K562 (cell line): ENCODE results near the gene SLC46A3.

ENCODE experiments used
- LEF1 ChIP-seq: fragments of 450-650 bp; IDR thresholded peaks from 2 replicates; pipeline ENCODE4 v1.6.1; 2016; ENCODE audit warnings: mild to moderate bottlenecking
- SMARCE1 ChIP-seq: fragments of 450-650 bp; IDR thresholded peaks from 2 replicates; pipeline ENCODE4 v1.7.1; 2016; ENCODE audit warnings: mild to moderate bottlenecking
- SNIP1 ChIP-seq: fragments of 450-650 bp; IDR thresholded peaks from 2 replicates; pipeline ENCODE4 v1.7.1; 2017; ENCODE audit warnings: low read depth, mild to moderate bottlenecking
- ZNF274 ChIP-seq: IDR thresholded peaks from 2 replicates; pipeline ENCODE4 v1.6.1; 2011; ENCODE audit warnings: low read depth, mild to moderate bottlenecking, low read length, moderate library complexity, borderline replicate concordance
- TF ChIP-seq, protein P1 (sequence below): sonication (generic); formaldehyde crosslinking; IDR thresholded peaks from 2 replicates; pipeline ENCODE4 v1.9.0; 2022; ENCODE audit warnings: mild to moderate bottlenecking, missing genetic modification reagents
- TF ChIP-seq, protein P2 (sequence below), 3 experiments: IDR thresholded peaks in 2 of 3; conservative IDR thresholded peaks in 1 of 3; 2 replicates each; pipeline ENCODE4 v1.5.1; 2011 to 2012; ENCODE audit warnings: low read length in 3 of 3, mild to moderate bottlenecking in 3 of 3, control low read depth in 2 of 3, improper control_type of control experiment in 1 of 3, inconsistent platforms in 1 of 3, low read depth in 1 of 3, mixed read lengths in 1 of 3, moderate library complexity in 1 of 3; ENCODE audit not compliant: insufficient read depth in 2 of 3

DNA sequence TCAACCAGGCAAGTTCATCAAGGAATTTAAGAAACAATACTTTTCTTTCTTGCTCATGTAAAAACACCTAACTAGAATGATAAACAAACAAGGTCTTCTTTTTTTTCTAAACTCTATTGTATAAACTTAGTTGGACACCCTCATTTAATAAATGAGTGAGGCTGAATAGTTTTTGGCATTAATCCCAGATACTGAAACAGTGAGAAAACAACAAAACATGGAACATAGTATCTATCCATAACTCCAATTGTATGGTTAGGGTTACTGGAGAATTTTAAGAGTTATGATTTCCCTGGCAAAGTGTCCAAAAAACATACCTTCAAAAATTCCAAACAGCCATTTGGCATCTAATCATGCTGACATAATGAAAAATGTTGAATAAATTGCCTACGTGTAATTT, 65.7 kb downstream of the SLC46A3 start:
- TF ChIP-seq SNIP1: no peak
- no peak for TF ChIP-seq SMARCE1
- TF ChIP-seq ZNF274: no peak
- TF ChIP-seq, protein P1, sequence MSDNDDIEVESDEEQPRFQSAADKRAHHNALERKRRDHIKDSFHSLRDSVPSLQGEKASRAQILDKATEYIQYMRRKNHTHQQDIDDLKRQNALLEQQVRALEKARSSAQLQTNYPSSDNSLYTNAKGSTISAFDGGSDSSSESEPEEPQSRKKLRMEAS (CRISPR knock-in tag): no peak
- TF ChIP-seq, protein P2, sequence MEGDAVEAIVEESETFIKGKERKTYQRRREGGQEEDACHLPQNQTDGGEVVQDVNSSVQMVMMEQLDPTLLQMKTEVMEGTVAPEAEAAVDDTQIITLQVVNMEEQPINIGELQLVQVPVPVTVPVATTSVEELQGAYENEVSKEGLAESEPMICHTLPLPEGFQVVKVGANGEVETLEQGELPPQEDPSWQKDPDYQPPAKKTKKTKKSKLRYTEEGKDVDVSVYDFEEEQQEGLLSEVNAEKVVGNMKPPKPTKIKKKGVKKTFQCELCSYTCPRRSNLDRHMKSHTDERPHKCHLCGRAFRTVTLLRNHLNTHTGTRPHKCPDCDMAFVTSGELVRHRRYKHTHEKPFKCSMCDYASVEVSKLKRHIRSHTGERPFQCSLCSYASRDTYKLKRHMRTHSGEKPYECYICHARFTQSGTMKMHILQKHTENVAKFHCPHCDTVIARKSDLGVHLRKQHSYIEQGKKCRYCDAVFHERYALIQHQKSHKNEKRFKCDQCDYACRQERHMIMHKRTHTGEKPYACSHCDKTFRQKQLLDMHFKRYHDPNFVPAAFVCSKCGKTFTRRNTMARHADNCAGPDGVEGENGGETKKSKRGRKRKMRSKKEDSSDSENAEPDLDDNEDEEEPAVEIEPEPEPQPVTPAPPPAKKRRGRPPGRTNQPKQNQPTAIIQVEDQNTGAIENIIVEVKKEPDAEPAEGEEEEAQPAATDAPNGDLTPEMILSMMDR (IDR thresholded peaks at IDR 0.05 in 2 of 3, conservative IDR thresholded peaks at IDR 0.05 in 1 of 3; ENCODE audit: insufficient read depth in 2 of 3, low read depth in 1 of 3, low read length in 3 of 3): no peak
- no peak for TF ChIP-seq LEF1
